A549 (cell line): ENCODE data around the gene TCF7L1.
"Not testable (repeated sequence)": the region's sequence is repeated elsewhere in the genome, so short reads cannot be mapped to it uniquely, and the experiment has no call there.

ENCODE experiments used
- CEBPB ChIP-seq, 2 experiments: fragments of >200 bp in 1 of 2; sonication (Bioruptor Twin) in 1 of 2; formaldehyde crosslinking in 1 of 2; IDR thresholded peaks; 2 replicates each; pipeline ENCODE4 v1.6.1; 2012 to 2016
- CTCF ChIP-seq: fragments of >200 bp; sonication (Bioruptor Twin); formaldehyde crosslinking; IDR thresholded peaks from 3 replicates; pipeline ENCODE4 v1.5.1; 2016
- EP300 ChIP-seq, 2 experiments: fragments of >200 bp; sonication (Bioruptor Twin); formaldehyde crosslinking; IDR thresholded peaks; 2 replicates in 1 of 2; 3 replicates in 1 of 2; pipeline ENCODE4 v1.6.1; 2016 to 2017
- HMGXB4 ChIP-seq: fragments of 250-450 bp; sonication (Bioruptor Pico); IDR thresholded peaks from 2 replicates; pipeline ENCODE4 v1.5.0; 2021; ENCODE audit warnings: mild to moderate bottlenecking, moderate library complexity, borderline replicate concordance
- MAZ ChIP-seq: fragments of 150-350 bp; IDR thresholded peaks from 2 replicates; pipeline ENCODE4 v1.6.1; 2014; ENCODE audit warnings: antibody characterized with exemption, low read depth, low read length, borderline replicate concordance
- POLR2A ChIP-seq: IDR thresholded peaks from 2 replicates; pipeline ENCODE4 v1.6.1; 2012; ENCODE audit warnings: mild to moderate bottlenecking, low read length
- RAD21 ChIP-seq, 2 experiments: fragments of >200 bp in 1 of 2; sonication (Bioruptor Twin) in 1 of 2; formaldehyde crosslinking in 1 of 2; IDR thresholded peaks in 1 of 2; conservative IDR thresholded peaks in 1 of 2; 2 replicates in 1 of 2; 3 replicates in 1 of 2; pipeline ENCODE4 v1.6.1; 2012 to 2018; ENCODE audit warnings: inconsistent platforms in 1 of 2
- RCOR1 ChIP-seq: fragments of 150-350 bp; IDR thresholded peaks from 2 replicates; pipeline ENCODE4 v1.6.1; 2014; ENCODE audit warnings: antibody characterized with exemption, low read length, low read depth
- RFX5 ChIP-seq: fragments of 450-650 bp; IDR thresholded peaks from 2 replicates; pipeline ENCODE4 v1.7.1; 2014; ENCODE audit warnings: antibody characterized with exemption, mild to moderate bottlenecking, moderate library complexity
- ZC3H11A ChIP-seq: fragments of 450-650 bp; IDR thresholded peaks from 2 replicates; pipeline ENCODE4 v1.6.1; 2014; ENCODE audit warnings: antibody characterized with exemption, mild to moderate bottlenecking
- TF ChIP-seq, protein P1 (sequence below): fragments of 200-600 bp; sonication (generic); IDR thresholded peaks from 2 replicates; pipeline ENCODE4 v1.6.1; 2016; ENCODE audit warnings: antibody characterized with exemption, mild to moderate bottlenecking, moderate library complexity

GRCh38 chr2:85323988-85324367, 190.8 kb downstream of the TCF7L1 start:
- not testable (repeated sequence) for TF ChIP-seq CTCF; HMGXB4; RFX5; CEBPB (IDR thresholded peaks at IDR 0.05); RCOR1; ZC3H11A; MAZ; POLR2A; RAD21 (conservative IDR thresholded peaks at IDR 0.05 in 1 of 2, IDR thresholded peaks at IDR 0.05 in 1 of 2); EP300 (IDR thresholded peaks at IDR 0.05)
- TF ChIP-seq, protein P1, sequence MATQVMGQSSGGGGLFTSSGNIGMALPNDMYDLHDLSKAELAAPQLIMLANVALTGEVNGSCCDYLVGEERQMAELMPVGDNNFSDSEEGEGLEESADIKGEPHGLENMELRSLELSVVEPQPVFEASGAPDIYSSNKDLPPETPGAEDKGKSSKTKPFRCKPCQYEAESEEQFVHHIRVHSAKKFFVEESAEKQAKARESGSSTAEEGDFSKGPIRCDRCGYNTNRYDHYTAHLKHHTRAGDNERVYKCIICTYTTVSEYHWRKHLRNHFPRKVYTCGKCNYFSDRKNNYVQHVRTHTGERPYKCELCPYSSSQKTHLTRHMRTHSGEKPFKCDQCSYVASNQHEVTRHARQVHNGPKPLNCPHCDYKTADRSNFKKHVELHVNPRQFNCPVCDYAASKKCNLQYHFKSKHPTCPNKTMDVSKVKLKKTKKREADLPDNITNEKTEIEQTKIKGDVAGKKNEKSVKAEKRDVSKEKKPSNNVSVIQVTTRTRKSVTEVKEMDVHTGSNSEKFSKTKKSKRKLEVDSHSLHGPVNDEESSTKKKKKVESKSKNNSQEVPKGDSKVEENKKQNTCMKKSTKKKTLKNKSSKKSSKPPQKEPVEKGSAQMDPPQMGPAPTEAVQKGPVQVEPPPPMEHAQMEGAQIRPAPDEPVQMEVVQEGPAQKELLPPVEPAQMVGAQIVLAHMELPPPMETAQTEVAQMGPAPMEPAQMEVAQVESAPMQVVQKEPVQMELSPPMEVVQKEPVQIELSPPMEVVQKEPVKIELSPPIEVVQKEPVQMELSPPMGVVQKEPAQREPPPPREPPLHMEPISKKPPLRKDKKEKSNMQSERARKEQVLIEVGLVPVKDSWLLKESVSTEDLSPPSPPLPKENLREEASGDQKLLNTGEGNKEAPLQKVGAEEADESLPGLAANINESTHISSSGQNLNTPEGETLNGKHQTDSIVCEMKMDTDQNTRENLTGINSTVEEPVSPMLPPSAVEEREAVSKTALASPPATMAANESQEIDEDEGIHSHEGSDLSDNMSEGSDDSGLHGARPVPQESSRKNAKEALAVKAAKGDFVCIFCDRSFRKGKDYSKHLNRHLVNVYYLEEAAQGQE, result not testable (repeated sequence)
